Keratinocyte (primary cell): Measurements from ENCODE around the gene POFUT2.

Source experiments
- EZH2 ChIP-seq: IDR thresholded peaks from one replicate; pipeline ENCODE4 v1.6.1; 2012; ENCODE audit warnings: inconsistent platforms, mild to moderate bottlenecking, low read length, moderate library complexity
- TF ChIP-seq, protein P1 (sequence below), 3 experiments: IDR thresholded peaks in 1 of 3; conservative IDR thresholded peaks in 1 of 3; optimal IDR thresholded peaks in 1 of 3; 2 replicates in 2 of 3; 3 replicates in 1 of 3; pipeline versions ENCODE3 to v1.5.1; 2011; ENCODE audit warnings: low read length in 3 of 3, mild to moderate bottlenecking in 3 of 3, moderate library complexity in 2 of 3, control low read depth in 1 of 3, inconsistent platforms in 1 of 3; ENCODE audit not compliant: insufficient read depth in 2 of 3; ENCODE audit errors: extremely low read depth in 1 of 3

DNA sequence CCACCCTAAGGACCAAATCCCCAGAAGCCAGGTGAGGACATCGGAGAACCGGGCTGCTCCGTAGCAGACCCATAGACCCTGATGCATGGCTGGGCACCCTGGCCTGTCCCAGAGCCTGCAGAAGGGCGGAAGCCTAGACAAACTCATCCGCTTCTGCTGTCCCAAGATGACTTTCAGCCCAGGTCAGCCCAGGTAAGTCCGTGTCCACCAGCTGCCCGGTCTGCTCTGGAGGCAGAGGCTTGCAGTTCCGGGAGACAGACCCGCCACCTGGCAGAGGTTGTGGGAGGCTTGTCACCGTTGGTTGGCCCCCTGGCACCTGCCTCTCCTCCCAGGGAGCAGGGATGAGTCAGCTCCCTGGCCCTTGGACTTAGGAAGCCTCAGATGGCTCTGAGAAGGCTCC lies 22.8 kb upstream of the POFUT2 start:
- TF ChIP-seq, protein P1, sequence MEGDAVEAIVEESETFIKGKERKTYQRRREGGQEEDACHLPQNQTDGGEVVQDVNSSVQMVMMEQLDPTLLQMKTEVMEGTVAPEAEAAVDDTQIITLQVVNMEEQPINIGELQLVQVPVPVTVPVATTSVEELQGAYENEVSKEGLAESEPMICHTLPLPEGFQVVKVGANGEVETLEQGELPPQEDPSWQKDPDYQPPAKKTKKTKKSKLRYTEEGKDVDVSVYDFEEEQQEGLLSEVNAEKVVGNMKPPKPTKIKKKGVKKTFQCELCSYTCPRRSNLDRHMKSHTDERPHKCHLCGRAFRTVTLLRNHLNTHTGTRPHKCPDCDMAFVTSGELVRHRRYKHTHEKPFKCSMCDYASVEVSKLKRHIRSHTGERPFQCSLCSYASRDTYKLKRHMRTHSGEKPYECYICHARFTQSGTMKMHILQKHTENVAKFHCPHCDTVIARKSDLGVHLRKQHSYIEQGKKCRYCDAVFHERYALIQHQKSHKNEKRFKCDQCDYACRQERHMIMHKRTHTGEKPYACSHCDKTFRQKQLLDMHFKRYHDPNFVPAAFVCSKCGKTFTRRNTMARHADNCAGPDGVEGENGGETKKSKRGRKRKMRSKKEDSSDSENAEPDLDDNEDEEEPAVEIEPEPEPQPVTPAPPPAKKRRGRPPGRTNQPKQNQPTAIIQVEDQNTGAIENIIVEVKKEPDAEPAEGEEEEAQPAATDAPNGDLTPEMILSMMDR (optimal IDR thresholded peaks at IDR 0.05 in 1 of 3, IDR thresholded peaks at IDR 0.05 in 1 of 3, conservative IDR thresholded peaks at IDR 0.05 in 1 of 3; ENCODE audit: extremely low read depth in 1 of 3, insufficient read depth in 2 of 3, low read length in 3 of 3): no peak
- TF ChIP-seq EZH2: no peak
